Pancreas (tissue), 10 donors: ENCODE measurements around the gene SPIRE2. TPM values are rescaled to one million over a fixed set of nuclear protein-coding genes. Genes with fewer than 3 reads are reported as not detected.

ENCODE experiments used
- ATAC-seq, 4 donors: fragments of 200-7000 bp; cut with Tn5 transposase; one replicate each; pipeline versions ENCODE4 v1.8.0 to v1.9.1; 2020; ENCODE audit warnings: mild to moderate bottlenecking in 4 of 4, moderate library complexity in 4 of 4
- DNase-seq, 6 donors: peaks; one replicate each; pipeline ENCODE4 v3.0.0-alpha.2; 2020
- FAIRE-seq: peaks from 2 replicates; lab custom pipeline; 2012; peaks lifted over from hg19 to GRCh38; lab: Jason Lieb, UNC
- H3K27ac ChIP-seq, 4 donors: fragments of 200-600 bp; sonication (generic); 1 replicate in 3 of 4; 2 replicates in 1 of 4; pipeline versions ENCODE4 v1.5.0 to v1.8.0; 2020
- H3K27me3 ChIP-seq, 4 donors: fragments of 200-600 bp; one replicate each; pipeline ENCODE4 v1.8.0; 2021
- H3K36me3 ChIP-seq, 3 donors: fragments of 200-600 bp; sonication (generic) in 1 of 3; one replicate each; pipeline versions ENCODE4 v1.5.0 to v1.8.0; 2020 to 2021
- H3K4me1 ChIP-seq, 3 donors: fragments of 200-600 bp; one replicate each; pipeline ENCODE4 v1.8.0; 2021
- H3K4me3 ChIP-seq, 4 donors: fragments of 200-600 bp; sonication (generic) in 2 of 4; one replicate each; pipeline versions ENCODE4 v1.5.0 to v1.8.0; 2020 to 2021
- H3K9me3 ChIP-seq, 4 donors: fragments of 200-600 bp; one replicate each; pipeline ENCODE4 v1.8.0; 2021
- WGBS, 2 donors: extraction: QIAGEN DNeasy Blood & Tissue Kit; methylation state at CpG; one replicate each; pipeline ENCODE4 v1.1.7; 2013; 5-methylcytosine and 5-hydroxymethylcytosine counted together
- intact Hi-C, 3 donors: fragments of 100-400 bp; cut with DNase I; formaldehyde crosslinking; loops; one replicate each; pipeline versions ENCODE4 v1.11.1 to v1.14.2; 2022
- polyA plus RNA-seq, 2 donors: library from polyadenylated mRNA; stranded (reverse); fragments of 200-250 nt; gene quantifications; one replicate each; pipeline ENCODE4 v1.2.3, GENCODE V29; 2013
- total RNA-seq, 6 donors: library from RNA; stranded (reverse); fragmentation: NEBNext Ultra II Directional in 4 of 6; extraction: Animal tissue kit (Norgen Biotek cat#: 25700) in 4 of 6; gene quantifications; one replicate each; pipeline versions ENCODE4 v1.2.1 to v1.2.4, GENCODE V29; 2021 to 2023
- TF ChIP-seq, protein P1 (sequence below), 4 donors: fragments of 200-600 bp; sonication (generic) in 3 of 4; IDR thresholded peaks; one replicate each; pipeline versions ENCODE4 v1.5.0 to v1.8.0; 2021; ENCODE audit warnings: antibody characterized with exemption in 4 of 4
- donor health status: healthy with polysubstance abuse.
- donor health status: DM: no; HTN: no; CAD: no; lungs with moderate emphysema.
- donor health status: DM: no; HTN: no; CAD: no.
- donor health status: control.
- donor health status: control.
- donor health status: Bipolar disorder and iron deficiency.
- donor health status: DM: yes; HTN: yes; CAD: no.
- donor health status: DM: no; HTN: no; CAD: no.
- donor health status: DM: no; HTN: no; CAD: no.
- donor health status: DM: yes; HTN: yes; CAD: no.

Gene SPIRE2
- total and polyA plus RNA-seq, 8 donors: 1.6 to 11.5 (median 2.8) TPM

GRCh38 chr16:89855301-89855945 lies 27.1 kb downstream of the SPIRE2 start:
- WGBS, 2 donors: 89 to 94% methylated on average over 26 of the region's 26 CpGs
- intact Hi-C loops: loop anchor here in 2 of 3 donors (5.0 to 10.0 kb wide), 2 partner anchors 108 to 111 kb away; no protein-coding TSS in a partner anchor
- ATAC-seq: peak in 1 of 4 donors; percentile 20

GRCh38 chr16:89855986-89856385 lies 27.7 kb downstream of the SPIRE2 start:
- intact Hi-C loops: loop anchor here in 2 of 3 donors (5.0 to 10.0 kb wide), 2 partner anchors 109 to 111 kb away; no protein-coding TSS in a partner anchor
- Histone ChIP-seq H3K27ac (no peak overlapping the region), H3K4me3 (no peak overlapping the region), H3K9me3 (no peaks in the 10 kb centered on the region), H3K27me3 (no peaks in the 10 kb centered on the region), H3K36me3 (no peaks in the 10 kb centered on the region), H3K4me1 (no peaks in the 10 kb centered on the region)
- no peak for FAIRE-seq
- DNase-seq: no peak
- no peak for ATAC-seq
- TF ChIP-seq, protein P1, sequence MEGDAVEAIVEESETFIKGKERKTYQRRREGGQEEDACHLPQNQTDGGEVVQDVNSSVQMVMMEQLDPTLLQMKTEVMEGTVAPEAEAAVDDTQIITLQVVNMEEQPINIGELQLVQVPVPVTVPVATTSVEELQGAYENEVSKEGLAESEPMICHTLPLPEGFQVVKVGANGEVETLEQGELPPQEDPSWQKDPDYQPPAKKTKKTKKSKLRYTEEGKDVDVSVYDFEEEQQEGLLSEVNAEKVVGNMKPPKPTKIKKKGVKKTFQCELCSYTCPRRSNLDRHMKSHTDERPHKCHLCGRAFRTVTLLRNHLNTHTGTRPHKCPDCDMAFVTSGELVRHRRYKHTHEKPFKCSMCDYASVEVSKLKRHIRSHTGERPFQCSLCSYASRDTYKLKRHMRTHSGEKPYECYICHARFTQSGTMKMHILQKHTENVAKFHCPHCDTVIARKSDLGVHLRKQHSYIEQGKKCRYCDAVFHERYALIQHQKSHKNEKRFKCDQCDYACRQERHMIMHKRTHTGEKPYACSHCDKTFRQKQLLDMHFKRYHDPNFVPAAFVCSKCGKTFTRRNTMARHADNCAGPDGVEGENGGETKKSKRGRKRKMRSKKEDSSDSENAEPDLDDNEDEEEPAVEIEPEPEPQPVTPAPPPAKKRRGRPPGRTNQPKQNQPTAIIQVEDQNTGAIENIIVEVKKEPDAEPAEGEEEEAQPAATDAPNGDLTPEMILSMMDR (IDR thresholded peaks at IDR 0.05): no peak
- 90 to 93% methylated on average over 20 to 22 of the region's 22 CpGs for WGBS, 2 donors

More at GRCh38 chr16:89855301-89855945, 27.1 kb downstream of the SPIRE2 start:
- DNase-seq (no peak), FAIRE-seq (no peak)
- Histone ChIP-seq H3K9me3 (no peaks in the 10 kb centered on the region), H3K4me1 (no peaks in the 10 kb centered on the region), H3K4me3 (no peak overlapping the region), H3K36me3 (no peaks in the 10 kb centered on the region), H3K27me3 (no peaks in the 10 kb centered on the region), H3K27ac (no peak overlapping the region)
- TF ChIP-seq, protein P1 (IDR thresholded peaks at IDR 0.05): no peak

DNA sequence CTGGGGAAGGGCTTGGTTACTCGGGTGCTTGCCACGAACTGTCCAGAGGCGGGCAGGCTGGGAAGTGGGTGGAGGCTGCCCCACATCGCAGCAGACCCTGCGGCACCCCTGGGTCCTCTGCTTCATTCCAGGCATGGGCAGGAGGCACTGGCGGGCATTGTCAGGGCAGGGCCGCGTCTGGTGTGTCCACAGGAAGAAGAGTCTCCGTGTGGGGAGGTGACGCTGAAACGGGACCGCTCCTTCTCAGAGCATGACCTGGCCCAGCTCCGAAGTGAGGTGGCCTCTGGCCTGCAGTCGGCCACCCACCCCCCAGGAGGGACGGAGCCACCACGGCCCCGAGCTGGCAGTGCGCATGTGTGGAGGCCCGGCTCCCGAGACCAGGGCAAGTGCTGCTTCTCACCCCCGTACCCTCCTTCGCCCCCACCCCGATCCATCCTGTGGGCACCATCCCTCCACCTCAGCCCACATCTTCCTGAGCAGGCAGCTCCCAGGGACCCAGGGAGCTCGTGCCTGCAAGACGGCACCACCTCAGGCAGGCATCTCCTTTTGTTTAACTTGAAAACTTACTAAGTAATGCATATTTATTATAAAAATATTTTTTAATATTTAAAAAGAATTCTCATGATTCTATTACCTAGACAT lies 30.8 kb downstream of the SPIRE2 start:
- no peak overlapping the region for H3K4me3 ChIP-seq
- FAIRE-seq (no peak), DNase-seq (no peak), ATAC-seq (no peak)
- TF ChIP-seq, protein P1 (IDR thresholded peaks at IDR 0.05): no peak
- intact Hi-C loops: loop anchor here in 2 of 3 donors (5.0 to 10.0 kb wide), 2 partner anchors 112 to 114 kb away; no protein-coding TSS in a partner anchor
- no peaks in the 10 kb centered on the region for H3K36me3 ChIP-seq
- H3K27ac ChIP-seq: no peak overlapping the region
- no peaks in the 10 kb centered on the region for H3K27me3 ChIP-seq
- no peaks in the 10 kb centered on the region for H3K4me1 ChIP-seq
- 82 to 87% methylated on average over 23 to 25 of the region's 25 CpGs for WGBS, 2 donors
- H3K9me3 ChIP-seq: no peaks in the 10 kb centered on the region

GRCh38 chr16:89859615-89860007 lies 31.3 kb downstream of the SPIRE2 start:
- intact Hi-C loops: loop anchor here in 2 of 3 donors (5.0 to 10.0 kb wide), 2 partner anchors 112 to 115 kb away; no protein-coding TSS in a partner anchor
- Histone ChIP-seq H3K4me1 (no peaks in the 10 kb centered on the region), H3K27me3 (no peaks in the 10 kb centered on the region), H3K27ac (no peak overlapping the region), H3K36me3 (no peaks in the 10 kb centered on the region), H3K4me3 (no peak overlapping the region), H3K9me3 (no peaks in the 10 kb centered on the region)
- WGBS, 2 donors: 81 to 84% methylated on average over 16 of the region's 16 CpGs
- TF ChIP-seq, protein P1 (IDR thresholded peaks at IDR 0.05): no peak
- DNase-seq (no peak), FAIRE-seq (no peak), ATAC-seq (no peak)
